ENCODE measurements around the gene ACER3. TPM values are rescaled to one million over a fixed set of nuclear protein-coding genes. Genes with fewer than 3 reads are reported as not detected.

ACER3 gene
- total RNA-seq, 1 experiment from 2014 or later = 13.7 TPM

DNA sequence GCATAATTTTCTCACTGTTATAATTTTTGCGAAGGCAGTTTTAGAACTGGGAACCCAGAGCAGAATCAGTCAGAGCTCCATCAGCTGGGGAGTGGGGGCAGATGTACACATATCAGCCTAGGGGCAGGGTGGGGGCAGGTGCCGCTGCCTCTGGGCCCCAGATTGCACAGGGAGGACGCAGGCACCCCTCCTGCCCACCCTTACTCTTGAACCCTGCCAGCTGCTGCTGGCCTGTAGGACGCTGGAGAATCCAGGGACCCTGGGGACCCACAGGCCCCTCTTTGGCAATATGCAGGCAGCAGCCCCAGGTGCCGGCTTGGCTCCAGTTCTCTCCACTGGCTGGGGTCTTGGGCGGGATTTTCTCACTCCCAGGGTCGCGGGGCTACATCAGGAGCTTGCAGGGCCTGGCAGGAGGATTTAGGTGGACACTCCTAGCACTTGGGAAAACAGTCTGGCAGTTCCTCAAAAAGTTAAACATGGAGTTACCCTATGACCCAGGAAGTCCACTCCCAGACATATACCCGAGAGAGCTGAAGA lies 197.3 kb downstream of the ACER3 start:
- ATAC-seq (no peak), DNase-seq (ENCODE audit: low spot score) (no peak)
- Mint-ChIP-seq H3K27me3 (ENCODE audit: low read depth) (peaks cover 3% of the 10 kb centered on the region), H3K4me1 (peaks cover 12% of the 10 kb centered on the region; the same call in 1 of the 2 replicates), H3K4me3 (no peak overlapping the region), H3K27ac (no peak overlapping the region), H3K9me3 (peaks cover 32% of the 10 kb centered on the region), H3K36me3 (peaks cover 5% of the 10 kb centered on the region; the same call in 1 of the 2 replicates)
- ChIA-PET CTCF (interaction anchor here (1.2 to 1.8 kb wide), 4 partner anchors 9 to 32 kb away, joined by 3 to 4 read pairs (median 4); no protein-coding TSS in a partner anchor), POLR2A (no interaction called here)
- TF ChIP-seq, protein P1, sequence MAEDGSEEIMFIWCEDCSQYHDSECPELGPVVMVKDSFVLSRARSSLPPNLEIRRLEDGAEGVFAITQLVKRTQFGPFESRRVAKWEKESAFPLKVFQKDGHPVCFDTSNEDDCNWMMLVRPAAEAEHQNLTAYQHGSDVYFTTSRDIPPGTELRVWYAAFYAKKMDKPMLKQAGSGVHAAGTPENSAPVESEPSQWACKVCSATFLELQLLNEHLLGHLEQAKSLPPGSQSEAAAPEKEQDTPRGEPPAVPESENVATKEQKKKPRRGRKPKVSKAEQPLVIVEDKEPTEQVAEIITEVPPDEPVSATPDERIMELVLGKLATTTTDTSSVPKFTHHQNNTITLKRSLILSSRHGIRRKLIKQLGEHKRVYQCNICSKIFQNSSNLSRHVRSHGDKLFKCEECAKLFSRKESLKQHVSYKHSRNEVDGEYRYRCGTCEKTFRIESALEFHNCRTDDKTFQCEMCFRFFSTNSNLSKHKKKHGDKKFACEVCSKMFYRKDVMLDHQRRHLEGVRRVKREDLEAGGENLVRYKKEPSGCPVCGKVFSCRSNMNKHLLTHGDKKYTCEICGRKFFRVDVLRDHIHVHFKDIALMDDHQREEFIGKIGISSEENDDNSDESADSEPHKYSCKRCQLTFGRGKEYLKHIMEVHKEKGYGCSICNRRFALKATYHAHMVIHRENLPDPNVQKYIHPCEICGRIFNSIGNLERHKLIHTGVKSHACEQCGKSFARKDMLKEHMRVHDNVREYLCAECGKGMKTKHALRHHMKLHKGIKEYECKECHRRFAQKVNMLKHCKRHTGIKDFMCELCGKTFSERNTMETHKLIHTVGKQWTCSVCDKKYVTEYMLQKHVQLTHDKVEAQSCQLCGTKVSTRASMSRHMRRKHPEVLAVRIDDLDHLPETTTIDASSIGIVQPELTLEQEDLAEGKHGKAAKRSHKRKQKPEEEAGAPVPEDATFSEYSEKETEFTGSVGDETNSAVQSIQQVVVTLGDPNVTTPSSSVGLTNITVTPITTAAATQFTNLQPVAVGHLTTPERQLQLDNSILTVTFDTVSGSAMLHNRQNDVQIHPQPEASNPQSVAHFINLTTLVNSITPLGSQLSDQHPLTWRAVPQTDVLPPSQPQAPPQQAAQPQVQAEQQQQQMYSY (CRISPR knock-in tag; IDR thresholded peaks at IDR 0.05) = no peak
- TF ChIP-seq, protein P2, sequence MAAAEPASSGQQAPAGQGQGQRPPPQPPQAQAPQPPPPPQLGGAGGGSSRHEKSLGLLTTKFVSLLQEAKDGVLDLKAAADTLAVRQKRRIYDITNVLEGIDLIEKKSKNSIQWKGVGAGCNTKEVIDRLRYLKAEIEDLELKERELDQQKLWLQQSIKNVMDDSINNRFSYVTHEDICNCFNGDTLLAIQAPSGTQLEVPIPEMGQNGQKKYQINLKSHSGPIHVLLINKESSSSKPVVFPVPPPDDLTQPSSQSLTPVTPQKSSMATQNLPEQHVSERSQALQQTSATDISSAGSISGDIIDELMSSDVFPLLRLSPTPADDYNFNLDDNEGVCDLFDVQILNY (CRISPR knock-in tag; IDR thresholded peaks at IDR 0.05) = no peak
- TF ChIP-seq GTF2I (CRISPR knock-in tag; conservative IDR thresholded peaks at IDR 0.05) (no peak), SP1 (CRISPR knock-in tag; conservative IDR thresholded peaks at IDR 0.05) (no peak), NFATC4 (CRISPR knock-in tag; IDR thresholded peaks at IDR 0.05) (no peak), ZNF121 (CRISPR knock-in tag; IDR thresholded peaks at IDR 0.05) (no peak), ZNF219 (CRISPR knock-in tag; IDR thresholded peaks at IDR 0.05; ENCODE audit: borderline replicate concordance) (no peak), GRHL2 (CRISPR knock-in tag; IDR thresholded peaks at IDR 0.05; ENCODE audit: insufficient replicate concordance, severe bottlenecking) (no peak), CBFB (CRISPR knock-in tag; IDR thresholded peaks at IDR 0.05; ENCODE audit: low read depth) (no peak)
- TF ChIP-seq, protein P3, sequence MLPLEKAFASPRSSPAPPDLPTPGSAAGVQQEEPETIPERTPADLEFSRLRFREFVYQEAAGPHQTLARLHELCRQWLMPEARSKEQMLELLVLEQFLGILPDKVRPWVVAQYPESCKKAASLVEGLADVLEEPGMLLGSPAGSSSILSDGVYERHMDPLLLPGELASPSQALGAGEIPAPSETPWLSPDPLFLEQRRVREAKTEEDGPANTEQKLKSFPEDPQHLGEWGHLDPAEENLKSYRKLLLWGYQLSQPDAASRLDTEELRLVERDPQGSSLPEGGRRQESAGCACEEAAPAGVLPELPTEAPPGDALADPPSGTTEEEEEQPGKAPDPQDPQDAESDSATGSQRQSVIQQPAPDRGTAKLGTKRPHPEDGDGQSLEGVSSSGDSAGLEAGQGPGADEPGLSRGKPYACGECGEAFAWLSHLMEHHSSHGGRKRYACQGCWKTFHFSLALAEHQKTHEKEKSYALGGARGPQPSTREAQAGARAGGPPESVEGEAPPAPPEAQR (CRISPR knock-in tag; IDR thresholded peaks at IDR 0.05) = no peak
- TF ChIP-seq, protein P4, sequence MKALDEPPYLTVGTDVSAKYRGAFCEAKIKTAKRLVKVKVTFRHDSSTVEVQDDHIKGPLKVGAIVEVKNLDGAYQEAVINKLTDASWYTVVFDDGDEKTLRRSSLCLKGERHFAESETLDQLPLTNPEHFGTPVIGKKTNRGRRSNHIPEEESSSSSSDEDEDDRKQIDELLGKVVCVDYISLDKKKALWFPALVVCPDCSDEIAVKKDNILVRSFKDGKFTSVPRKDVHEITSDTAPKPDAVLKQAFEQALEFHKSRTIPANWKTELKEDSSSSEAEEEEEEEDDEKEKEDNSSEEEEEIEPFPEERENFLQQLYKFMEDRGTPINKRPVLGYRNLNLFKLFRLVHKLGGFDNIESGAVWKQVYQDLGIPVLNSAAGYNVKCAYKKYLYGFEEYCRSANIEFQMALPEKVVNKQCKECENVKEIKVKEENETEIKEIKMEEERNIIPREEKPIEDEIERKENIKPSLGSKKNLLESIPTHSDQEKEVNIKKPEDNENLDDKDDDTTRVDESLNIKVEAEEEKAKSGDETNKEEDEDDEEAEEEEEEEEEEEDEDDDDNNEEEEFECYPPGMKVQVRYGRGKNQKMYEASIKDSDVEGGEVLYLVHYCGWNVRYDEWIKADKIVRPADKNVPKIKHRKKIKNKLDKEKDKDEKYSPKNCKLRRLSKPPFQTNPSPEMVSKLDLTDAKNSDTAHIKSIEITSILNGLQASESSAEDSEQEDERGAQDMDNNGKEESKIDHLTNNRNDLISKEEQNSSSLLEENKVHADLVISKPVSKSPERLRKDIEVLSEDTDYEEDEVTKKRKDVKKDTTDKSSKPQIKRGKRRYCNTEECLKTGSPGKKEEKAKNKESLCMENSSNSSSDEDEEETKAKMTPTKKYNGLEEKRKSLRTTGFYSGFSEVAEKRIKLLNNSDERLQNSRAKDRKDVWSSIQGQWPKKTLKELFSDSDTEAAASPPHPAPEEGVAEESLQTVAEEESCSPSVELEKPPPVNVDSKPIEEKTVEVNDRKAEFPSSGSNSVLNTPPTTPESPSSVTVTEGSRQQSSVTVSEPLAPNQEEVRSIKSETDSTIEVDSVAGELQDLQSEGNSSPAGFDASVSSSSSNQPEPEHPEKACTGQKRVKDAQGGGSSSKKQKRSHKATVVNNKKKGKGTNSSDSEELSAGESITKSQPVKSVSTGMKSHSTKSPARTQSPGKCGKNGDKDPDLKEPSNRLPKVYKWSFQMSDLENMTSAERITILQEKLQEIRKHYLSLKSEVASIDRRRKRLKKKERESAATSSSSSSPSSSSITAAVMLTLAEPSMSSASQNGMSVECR (CRISPR knock-in tag; IDR thresholded peaks at IDR 0.05; ENCODE audit: borderline replicate concordance) = no peak

DNA sequence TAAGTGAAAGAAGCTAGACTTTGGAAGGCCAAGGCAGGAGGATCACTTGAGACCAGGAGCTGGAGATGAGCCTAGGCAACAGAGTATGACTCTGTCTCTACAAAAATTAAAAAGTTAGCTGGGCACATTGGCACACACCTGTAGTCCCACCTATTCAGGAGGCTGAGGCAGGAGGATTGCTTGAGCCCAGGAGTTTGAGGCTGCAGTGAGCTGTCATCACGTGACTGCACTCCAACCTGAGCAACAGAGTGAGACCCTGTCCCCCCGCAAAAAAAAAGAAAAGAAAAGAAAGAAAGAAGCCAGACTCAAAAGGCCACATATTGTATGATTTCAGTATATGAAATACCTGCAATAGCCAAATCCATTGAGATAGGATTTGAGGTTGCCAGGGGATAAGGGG lies 198.2 kb downstream of the ACER3 start:
- no peak for ATAC-seq
- TF ChIP-seq NR1H2 (CRISPR knock-in tag; IDR thresholded peaks at IDR 0.05) (no peak), ZNF317 (CRISPR knock-in tag; IDR thresholded peaks at IDR 0.05; ENCODE audit: borderline replicate concordance, low read depth) (no peak)
- TF ChIP-seq, protein P5, sequence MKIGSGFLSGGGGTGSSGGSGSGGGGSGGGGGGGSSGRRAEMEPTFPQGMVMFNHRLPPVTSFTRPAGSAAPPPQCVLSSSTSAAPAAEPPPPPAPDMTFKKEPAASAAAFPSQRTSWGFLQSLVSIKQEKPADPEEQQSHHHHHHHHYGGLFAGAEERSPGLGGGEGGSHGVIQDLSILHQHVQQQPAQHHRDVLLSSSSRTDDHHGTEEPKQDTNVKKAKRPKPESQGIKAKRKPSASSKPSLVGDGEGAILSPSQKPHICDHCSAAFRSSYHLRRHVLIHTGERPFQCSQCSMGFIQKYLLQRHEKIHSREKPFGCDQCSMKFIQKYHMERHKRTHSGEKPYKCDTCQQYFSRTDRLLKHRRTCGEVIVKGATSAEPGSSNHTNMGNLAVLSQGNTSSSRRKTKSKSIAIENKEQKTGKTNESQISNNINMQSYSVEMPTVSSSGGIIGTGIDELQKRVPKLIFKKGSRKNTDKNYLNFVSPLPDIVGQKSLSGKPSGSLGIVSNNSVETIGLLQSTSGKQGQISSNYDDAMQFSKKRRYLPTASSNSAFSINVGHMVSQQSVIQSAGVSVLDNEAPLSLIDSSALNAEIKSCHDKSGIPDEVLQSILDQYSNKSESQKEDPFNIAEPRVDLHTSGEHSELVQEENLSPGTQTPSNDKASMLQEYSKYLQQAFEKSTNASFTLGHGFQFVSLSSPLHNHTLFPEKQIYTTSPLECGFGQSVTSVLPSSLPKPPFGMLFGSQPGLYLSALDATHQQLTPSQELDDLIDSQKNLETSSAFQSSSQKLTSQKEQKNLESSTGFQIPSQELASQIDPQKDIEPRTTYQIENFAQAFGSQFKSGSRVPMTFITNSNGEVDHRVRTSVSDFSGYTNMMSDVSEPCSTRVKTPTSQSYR (CRISPR knock-in tag; IDR thresholded peaks at IDR 0.05) = no peak
- TF ChIP-seq, protein P6, sequence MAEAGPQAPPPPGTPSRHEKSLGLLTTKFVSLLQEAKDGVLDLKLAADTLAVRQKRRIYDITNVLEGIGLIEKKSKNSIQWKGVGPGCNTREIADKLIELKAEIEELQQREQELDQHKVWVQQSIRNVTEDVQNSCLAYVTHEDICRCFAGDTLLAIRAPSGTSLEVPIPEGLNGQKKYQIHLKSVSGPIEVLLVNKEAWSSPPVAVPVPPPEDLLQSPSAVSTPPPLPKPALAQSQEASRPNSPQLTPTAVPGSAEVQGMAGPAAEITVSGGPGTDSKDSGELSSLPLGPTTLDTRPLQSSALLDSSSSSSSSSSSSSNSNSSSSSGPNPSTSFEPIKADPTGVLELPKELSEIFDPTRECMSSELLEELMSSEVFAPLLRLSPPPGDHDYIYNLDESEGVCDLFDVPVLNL (CRISPR knock-in tag; IDR thresholded peaks at IDR 0.05; ENCODE audit: borderline replicate concordance, low read depth) = no peak

More for the DNA sequence above, 198.2 kb downstream of the ACER3 start:
- Mint-ChIP-seq H3K4me3 (no peak overlapping the region), H3K9me3 (peaks cover 23% of the 10 kb centered on the region), H3K4me1 (peaks cover 12% of the 10 kb centered on the region; the same call in 1 of the 2 replicates), H3K27me3 (ENCODE audit: low read depth) (peaks cover 3% of the 10 kb centered on the region), H3K36me3 (no peaks in the 10 kb centered on the region; the same call in 1 of the 2 replicates), H3K27ac (no peak overlapping the region)
- no peak for DNase-seq (ENCODE audit: low spot score)
- ChIA-PET POLR2A (no interaction called here), CTCF (interaction anchor here (1.6 to 1.8 kb wide), 2 partner anchors 10 to 32 kb away, joined by 4 read pairs; no protein-coding TSS in a partner anchor)

Measured in WTC11 (cell line).